Pons (tissue), 1 donor: ENCODE measurements around the gene USF2.
"Not testable (repeated sequence)": the region's sequence is repeated elsewhere in the genome, so short reads cannot be mapped to it uniquely, and the experiment has no call there.

Source experiments
- DNase-seq: peaks from one replicate; pipeline ENCODE4 v3.0.0-alpha.2; 2016; ENCODE audit warnings: low spot score

The USF2 gene, protein sequence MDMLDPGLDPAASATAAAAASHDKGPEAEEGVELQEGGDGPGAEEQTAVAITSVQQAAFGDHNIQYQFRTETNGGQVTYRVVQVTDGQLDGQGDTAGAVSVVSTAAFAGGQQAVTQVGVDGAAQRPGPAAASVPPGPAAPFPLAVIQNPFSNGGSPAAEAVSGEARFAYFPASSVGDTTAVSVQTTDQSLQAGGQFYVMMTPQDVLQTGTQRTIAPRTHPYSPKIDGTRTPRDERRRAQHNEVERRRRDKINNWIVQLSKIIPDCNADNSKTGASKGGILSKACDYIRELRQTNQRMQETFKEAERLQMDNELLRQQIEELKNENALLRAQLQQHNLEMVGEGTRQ

DNA sequence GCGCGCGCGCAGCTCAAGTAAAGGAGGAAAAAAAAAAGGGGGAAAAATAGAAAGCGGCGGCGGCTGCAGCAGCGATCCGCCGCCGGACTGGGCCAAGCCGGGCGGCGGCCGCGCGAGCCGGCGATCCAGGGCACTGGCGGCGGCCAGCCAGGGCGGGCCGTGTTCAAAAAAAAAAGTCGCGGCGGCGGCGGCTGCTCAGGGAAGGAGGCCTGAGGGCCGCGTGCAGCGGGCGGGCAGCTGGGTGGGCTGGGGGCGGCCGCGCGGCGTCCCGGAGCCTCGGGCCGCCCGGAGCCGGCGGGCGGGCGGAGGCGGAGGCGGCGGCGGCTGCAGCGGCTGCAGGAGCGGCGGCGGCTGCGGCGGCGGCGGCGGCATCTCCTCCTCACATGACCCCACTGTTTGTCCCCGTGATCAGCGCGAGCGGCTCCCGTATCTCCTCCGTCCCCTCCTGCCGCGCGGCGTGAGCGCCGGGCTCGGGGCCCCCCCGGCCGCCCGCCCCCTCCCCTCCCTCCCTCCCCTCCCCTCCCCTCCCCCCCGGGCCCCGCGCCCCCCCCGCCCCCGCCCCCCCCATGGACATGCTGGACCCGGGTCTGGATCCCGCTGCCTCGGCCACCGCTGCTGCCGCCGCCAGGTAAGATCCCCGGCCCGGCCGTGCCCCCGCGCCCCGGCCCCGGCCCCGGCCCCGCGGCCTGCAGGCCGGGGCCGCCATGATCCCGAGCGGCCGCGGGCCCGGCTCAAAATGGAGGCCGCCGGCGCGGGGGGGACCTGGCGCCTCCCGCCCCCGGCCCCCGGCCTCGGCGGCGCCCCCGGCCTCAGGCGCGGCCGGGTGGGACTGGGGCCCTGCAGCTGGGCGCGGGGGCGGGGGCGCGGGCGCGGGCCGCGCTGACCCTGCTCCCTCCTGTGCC lies at the start of gene USF2:
Gene USF2 (plus strand): TSS at position 427 of the 902 bp plus-strand sequence. CDS start 140 bp downstream, at position 567.
- no peak for DNase-seq

DNA sequence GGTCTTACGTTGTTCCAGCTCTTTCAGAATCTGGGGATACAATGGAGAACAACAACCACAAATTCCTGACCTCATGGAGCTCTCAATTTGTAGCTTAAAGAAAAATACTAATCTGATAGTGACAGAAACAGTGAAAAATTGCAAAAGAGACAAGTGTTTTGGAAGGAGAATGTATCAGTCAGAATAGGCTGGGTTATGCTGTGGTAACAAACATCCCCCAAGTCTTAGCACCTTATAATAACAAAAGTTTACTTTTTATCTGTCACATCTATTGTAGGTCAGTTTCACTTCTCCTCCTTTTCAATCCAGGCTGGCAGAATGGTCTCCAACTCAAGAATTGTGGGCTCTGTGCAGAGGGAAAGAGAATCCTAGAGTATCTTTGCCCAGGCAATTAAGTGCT lies 49.8 kb upstream of the USF2 start:
- DNase-seq: no peak

DNA sequence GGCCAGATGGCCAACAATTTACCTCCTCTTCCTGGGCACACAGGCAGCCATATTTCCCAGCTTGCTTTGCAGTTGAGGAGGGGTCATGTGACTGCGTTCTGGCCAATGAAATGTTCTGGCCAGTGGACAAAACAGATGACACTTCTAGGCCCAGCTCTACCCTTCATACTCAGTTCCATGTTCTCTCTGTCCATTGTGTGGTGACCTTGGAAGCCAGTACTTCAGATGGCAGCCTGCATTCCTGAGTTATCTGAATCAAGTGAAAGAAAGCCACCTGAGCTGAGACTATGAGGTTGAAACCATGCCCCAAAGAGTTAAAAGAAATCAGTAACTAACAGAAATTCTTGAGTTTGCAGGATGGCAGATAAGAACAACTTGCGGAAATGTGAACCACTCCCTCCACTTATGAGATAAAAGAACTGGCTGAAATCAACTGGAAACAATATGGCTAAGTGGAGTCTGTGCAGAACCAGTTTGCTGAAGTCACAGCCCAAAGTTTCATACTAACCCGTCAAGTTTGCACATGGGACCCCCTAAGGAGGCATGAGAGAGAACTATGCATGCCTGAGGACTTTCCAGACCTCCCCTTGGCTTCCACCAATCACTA lies 48.3 kb upstream of the USF2 start:
- DNase-seq: no peak

DNA sequence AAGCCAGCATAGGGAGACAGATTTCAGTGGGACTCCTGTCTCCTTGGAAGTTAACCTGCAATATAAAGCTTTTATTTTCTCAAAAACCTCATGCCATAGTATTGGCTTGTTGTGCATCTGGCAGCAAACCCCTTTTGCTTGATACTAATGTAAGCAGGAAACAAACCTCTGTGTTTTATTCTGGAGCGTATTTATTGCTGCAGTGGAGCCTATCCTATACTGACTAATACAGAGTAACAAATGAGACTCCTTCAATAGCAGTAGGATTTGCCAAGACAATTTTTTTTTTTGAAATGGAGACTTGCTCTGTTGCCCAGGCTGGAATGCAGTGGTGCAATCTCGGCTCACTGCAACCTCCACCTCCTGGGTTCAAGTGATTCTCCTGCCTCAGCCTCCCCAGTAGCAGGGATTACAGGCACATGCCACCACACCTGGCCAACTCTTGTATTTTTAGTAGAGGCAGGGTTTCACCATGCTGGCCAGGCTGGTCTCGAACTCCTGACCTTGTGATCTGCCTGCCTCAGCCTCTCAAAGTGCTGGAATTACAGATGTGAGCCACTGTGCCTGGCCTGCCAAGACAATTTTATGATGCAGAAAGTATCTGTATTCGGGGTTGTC lies 47.7 kb upstream of the USF2 start:
- DNase-seq: not testable (repeated sequence)

DNA sequence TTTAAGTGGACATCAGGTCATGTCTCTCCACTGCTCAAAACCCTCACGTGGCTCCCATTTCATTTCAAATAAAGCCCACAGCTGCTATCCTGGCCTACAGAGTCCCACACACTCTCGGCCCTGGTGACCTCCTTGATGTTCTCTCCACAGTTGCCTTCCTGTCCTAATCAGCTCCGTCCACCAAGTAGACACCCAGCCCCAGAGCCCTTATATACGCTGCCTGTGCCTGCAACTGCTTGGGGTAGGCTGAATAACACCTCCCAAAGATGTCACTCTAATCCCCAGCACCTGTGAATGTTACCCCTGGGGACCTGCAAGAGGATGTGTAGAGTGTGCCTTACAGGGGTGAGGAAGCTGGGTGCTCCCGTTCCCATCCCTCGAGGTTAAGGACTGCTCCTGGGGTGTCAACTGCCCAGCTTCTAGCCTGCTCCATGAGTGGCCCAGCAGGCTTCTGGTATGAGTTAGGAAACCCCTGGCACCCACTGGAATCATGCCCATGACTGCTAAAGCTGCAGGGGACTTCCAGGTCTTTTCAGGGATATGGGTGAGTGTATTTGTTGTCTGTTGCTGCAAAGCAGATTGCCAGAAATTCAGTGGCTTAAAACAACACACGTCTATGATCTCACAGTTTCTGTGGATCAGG lies 46.3 kb upstream of the USF2 start:
- DNase-seq: no peak

DNA sequence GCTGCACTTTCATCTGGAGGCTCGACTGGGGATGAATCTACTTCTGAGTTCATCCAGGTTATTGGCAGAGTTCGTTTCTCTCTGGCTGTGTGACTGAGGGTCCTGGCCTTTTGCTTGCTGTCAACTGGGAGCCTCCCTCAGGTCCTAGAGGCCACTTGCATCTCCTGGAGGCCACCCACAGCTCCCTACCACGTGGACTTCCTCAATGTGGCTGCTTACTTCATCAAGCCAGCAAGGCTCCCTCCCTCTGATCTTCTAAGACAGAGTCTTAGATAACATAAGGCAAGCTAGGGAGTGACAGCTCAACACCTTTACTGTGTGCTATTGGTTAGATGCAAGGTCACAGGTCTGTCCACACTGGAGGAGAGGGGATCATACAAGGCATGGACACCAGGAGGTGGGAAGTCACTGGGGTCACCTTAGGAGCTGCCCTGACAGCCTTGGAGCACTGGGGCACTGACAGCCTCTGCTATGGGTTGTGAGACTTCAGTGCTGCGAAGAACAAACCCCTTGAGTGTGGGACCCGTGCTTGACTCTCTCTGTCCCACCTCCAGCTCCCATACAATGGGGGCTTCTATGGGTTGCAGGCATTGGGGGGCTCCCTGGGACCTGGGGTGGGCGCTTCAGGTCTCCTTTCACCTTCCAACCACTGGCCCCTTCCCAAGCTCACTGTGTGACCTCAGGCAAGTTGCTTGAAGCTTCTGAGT lies 45.5 kb upstream of the USF2 start:
- DNase-seq: no peak

DNA sequence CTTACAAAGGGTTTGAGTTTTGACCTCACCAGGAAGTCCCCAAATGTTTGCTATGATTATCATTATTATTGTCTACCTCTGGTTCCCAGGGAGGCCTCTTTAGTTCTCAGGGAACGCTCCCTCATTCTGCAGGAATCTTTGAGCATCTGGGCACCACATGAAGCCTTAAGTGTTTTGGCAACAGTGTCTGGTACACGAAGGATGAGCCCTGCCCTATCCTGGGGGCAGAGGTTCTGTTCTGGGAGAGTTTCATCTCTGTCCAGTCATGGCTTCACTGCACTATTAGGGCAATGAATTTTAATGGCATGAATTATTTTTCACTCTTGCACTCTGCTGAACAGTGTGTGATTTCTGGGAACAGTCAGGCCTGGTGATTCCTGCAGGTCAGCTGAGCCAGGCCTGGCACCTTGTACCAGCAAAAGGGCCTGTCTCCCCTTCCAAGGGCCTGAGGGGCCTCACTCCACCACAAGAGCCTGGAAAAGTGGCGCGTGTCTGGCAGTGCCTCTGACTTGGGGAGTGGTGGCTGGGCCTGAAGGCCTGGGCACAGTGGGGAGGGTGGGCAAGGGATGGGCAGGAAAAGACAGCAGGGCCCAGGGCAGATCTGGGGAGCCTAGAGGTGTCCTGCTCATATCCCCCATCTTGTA lies 44.8 kb upstream of the USF2 start:
- DNase-seq: no peak

DNA sequence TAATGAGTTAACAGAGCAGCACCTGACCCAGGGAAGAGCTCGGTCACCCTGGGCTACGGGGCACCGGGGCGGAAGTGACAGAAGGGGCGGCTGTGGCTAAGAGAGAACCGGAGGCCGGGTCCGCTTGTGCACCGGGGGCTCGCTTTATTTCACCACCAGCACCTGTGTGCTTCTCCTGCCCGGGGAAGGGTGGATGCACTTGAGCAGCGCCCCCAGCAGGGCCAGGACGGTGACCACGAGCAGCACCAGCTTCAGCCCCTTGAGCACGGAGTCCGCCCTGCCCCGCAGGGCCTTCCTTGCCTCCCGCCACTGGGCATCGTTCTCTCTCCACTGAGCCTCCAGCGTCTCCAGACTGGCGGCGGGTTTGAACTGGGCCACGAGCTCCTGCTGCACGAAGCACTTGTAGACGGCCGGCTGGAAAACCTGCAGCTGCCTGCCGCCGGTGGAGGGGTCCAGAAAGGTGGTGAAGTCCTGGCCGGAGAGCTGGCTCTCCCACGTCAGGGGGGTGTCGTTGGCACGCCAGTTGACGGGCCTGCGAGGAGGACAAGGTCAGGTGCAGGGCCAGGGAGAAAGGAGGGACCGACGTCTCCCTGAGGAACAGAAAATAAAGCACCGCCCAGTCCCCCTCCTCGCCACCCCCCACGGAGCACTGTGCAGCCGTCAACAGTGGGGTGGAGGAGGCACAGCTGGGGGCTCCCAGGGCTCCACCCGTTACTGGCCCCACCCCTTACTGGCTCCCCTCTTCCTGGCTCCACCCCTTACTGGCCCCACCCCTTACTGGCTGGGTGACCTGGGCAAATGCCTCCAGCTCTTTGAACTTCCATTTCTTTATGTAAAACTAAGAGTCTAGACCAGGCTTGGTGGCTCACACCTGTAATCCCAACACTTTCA lies 43.8 kb upstream of the USF2 start:
- DNase-seq: no peak

DNA sequence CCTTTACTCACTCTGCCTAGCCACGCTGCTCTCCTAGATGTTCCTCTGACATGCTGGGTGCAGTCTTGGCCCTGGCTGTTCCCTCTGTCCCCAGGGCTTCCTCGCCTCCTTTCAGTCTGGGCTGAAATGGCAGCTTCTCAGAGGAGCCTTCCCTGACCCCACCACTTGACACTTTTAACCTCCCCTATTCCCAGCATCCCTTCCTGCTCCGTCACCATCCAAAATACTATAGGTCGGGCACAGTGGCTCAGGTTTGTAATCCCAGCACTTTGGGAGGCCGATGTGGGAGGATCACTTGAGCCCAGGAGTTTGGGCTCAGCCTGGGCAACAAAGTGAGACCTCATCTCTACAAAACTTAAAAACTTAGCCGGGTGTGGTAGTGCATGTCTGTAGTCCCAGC lies 42.8 kb upstream of the USF2 start:
- DNase-seq: no peak

DNA sequence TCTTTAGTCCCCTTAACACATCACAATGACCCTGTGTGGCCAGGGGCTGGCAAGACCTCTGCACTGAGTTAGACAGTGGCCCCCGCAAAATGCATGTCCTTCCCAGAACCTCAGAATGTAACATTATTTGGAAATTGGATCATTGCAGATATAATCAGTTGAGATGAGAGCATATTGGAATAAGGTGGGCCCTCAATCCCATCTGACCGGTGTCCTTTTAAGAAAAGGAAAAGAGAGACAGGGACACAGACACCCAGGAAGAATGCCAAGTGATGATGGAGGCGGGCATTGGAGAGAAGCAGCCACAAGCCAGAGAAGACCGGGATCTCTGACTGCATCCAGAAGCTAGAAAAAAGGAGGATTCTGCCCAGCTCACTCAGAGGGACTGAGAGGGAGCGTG lies 42.0 kb upstream of the USF2 start:
- no peak for DNase-seq

DNA sequence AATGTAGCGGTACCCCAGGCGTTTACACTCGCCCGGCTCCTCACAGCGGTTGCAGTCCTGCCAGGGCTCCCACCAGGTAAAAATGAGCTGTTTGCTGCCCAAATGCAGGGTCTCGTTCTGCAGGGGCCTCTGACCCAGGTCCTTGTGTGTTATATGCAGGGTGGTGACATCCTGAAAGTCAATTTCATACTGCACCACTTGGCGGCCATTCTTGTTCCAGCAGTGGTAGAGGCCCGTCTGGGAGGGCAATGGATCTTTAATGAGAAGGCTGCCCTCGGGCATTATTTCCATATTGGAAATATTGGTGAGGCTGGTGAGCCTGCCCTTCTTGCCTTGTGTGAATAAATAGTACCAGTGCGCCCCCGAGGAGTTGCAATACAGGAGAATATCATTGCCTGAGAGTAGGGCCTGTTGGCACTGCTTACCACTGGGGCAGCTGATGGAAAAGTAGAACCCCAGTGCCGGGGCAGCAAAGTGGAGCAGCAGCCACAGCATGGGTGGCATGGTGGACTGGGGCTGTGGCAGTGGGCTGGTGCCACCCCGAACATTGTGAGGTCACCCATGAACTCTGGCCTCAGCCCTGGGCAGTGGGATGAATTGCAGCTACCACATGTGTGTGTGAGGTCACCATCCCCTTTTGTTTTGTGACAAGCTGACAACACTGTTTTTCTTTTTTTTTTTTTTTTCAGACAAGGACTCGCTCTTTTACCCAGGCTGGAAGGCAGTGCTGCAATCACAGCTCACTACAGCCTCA lies 40.4 kb upstream of the USF2 start, which contains the start of gene FAM187B:
Gene FAM187B (minus strand): TSS at position 563 of the 754 bp plus-strand sequence. CDS start 59 bp downstream, at position 504.
- DNase-seq: peak; percentile 35

DNA sequence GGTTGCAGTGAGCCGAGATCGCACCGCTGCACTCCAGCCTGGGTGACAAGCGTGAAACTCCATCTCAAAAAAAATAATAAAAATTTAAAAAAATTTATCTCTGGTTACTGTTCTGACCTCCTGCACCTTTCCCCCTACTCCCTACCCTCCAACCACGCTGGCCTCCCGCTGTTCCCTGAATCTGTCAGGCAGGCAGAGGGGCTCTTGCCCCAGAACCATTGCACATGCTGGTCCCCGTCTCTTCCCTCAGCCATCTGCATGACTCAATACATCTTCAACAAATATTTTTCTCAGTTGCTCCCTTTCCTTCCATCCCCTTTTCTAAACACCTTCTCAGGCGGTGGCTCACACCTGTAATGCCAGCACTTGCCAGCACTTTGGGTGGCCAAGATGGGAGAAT lies 39.2 kb upstream of the USF2 start:
- DNase-seq: no peak

DNA sequence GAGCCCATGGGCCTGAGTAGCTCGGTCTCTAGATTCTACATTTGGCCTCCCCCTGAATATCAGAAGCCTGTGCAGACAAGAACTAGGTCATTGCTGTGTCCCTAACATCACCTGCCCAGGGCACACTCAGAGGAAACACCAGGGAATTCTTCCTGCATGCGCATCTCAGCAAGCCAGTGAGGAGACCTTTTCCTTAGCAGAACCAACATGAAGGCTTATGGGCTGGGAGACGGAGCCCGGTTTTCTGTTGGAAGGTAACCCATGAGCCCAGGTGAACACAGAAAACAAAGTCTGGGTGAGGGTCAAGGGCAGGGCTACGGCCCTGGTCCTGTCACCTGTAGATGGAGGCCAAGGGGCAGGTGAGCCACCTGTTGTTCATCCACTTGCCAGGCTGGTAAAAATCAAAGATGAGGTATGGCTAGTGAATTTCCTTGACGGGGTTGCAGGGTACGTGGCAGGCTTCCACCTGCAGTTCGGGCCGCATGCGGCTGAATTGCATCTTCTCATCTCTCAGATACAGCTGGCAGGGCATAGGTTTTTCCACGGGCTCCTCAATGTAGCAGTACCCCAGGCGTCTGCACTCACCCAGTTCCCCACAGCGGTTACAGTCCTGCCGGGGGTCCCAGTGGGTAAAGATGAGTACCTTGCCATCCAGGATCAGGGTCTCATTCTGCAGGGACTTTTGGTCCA lies 36.7 kb upstream of the USF2 start:
- no peak for DNase-seq

DNA sequence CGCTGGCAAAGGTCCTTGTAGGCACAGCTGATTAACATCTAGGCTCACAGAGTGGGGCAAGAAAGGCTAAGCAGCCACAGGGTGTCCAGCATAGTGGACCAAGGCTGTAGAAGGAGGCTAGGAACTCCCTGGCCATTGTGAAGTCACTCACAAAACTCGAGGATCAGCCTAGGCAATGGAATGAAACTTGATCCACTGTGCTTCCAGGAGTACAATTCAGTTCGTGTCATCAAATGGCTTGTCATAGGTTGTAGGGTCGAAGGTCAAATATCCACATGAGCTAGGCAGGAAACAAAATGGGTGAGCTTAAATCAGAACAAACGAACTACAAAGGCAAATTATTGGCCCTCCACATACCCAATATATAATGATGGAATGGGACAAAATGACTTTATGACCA lies 35.9 kb upstream of the USF2 start:
- DNase-seq: no peak

DNA sequence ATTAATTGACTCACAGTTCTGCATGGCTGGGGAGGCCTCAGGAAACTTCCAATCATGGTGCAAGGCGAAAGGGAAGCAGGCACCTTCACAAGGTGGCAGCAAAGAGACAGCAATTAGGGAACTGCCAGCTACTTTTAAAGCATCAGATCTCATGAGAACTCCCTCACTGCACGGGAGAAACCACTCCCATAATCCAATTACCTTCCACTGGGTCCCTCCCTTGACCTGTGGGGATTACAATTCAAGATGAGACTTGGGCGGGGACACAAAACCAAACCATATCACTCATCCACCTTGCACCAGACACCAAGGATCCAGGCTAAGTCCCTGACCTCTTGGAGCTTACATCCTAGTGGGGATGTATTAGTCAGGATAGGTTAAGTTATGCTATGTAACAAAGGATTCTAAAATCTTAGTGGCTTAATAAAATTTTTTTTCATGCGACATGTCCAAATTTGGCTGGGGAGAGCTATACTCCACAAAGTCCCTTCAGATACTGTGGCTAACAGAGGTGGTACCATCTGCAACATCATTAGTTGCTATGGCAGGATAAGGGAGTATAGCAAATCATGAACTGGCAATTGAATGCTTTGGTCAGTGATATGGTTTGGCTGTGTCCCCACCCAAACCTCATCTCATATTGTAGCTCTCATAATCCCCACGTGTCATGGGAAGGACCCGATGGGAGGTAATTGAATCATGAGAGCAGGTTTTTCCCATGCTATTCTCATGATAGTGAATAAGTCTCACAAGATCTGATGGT lies 31.9 kb upstream of the USF2 start:
- no peak for DNase-seq

DNA sequence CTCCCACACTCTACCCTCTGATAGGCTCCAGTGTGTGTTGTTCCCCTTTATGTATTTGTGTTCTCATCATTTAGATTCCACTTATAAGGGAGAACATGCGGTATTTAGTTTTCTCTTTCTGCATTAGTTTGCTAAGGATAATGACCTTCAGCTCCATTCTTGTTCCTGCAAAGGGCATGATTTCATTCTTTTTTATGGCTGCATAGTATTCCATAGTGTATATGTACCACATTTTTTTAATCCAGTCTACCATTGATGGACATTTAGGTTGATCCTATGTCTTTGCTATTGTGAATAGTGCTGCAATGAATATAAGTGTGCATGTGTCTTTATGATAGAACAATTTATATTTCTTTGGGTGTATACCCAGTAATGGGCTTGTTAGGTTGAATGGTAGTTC lies 29.2 kb upstream of the USF2 start:
- not testable (repeated sequence) for DNase-seq

DNA sequence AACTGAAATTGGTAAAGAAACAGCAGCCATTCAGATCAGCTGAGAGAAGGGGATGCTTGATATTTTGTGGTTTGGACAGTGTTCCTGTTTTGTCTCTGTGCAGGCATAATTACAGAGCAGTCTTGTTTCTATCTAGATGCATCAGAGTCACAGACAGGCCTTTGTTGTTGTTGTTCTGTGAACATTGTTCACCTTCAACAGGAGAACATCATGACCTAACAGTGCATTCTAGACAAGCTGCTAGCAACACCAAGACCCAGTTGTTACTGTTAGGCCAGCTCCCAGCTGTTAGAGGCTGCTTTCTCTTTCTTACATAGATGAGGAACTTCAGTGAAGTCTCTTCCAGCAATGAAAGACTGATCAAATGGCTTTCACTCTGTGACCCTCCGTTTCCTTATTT lies 28.4 kb upstream of the USF2 start:
- peak; percentile 40 for DNase-seq
